ENCODE measurements around the gene ICAM4. TPM values are rescaled to one million over a fixed set of nuclear protein-coding genes. Genes with fewer than 3 reads are reported as not detected.

The ICAM4 gene
- total RNA-seq, 3 donors from 2014 or later: 0.24 to 0.32 TPM; not detected in 1

GRCh38 chr19:10293637-10294367 is 7.0 kb downstream of the ICAM4 start:
- no peak for ATAC-seq
- H3K36me3 ChIP-seq (ENCODE audit: low read depth): no peaks in the 10 kb centered on the region

GRCh38 chr19:10294368-10294697 is 7.6 kb downstream of the ICAM4 start:
- H3K4me1 ChIP-seq (ENCODE audit: low read depth): peaks cover 58% of the 10 kb centered on the region

More at GRCh38 chr19:10293637-10294367, 7.0 kb downstream of the ICAM4 start:
- DNase-seq: no peak
- H3K9me3 ChIP-seq: no peaks in the 10 kb centered on the region
- no peak for TF ChIP-seq CTCF (IDR thresholded peaks at IDR 0.05)
- H3K4me1 ChIP-seq (ENCODE audit: low read depth): peaks cover 63% of the 10 kb centered on the region
- H3K4me3 ChIP-seq: no peak overlapping the region
- intact Hi-C loops (cut with DNase I, micrococcal nuclease): no loop called here

GRCh38 chr19:10295305-10295846 is 8.6 kb downstream of the ICAM4 start:
- DNase-seq: peak; percentile 64 to 86 (median 78)
- Histone ChIP-seq H3K36me3 (ENCODE audit: low read depth) (no peaks in the 10 kb centered on the region), H3K9me3 (no peaks in the 10 kb centered on the region), H3K4me1 (ENCODE audit: low read depth) (peaks cover 48% of the 10 kb centered on the region), H3K4me3 (no peak overlapping the region)
- no peak for TF ChIP-seq CTCF (IDR thresholded peaks at IDR 0.05)
- peak; percentile 64 for ATAC-seq
- intact Hi-C loops (cut with DNase I, micrococcal nuclease): no loop called here

More at GRCh38 chr19:10294368-10294697, 7.6 kb downstream of the ICAM4 start:
- Histone ChIP-seq H3K36me3 (ENCODE audit: low read depth) (no peaks in the 10 kb centered on the region), H3K9me3 (no peaks in the 10 kb centered on the region), H3K4me3 (no peak overlapping the region)
- DNase-seq: peak in 1 of 3 donors; percentile 57
- ATAC-seq: no peak
- intact Hi-C loops (cut with DNase I, micrococcal nuclease): no loop called here
- no peak for TF ChIP-seq CTCF (IDR thresholded peaks at IDR 0.05)

- Histone ChIP-seq H3K4me3 (no peak overlapping the region), H3K9me3 (no peaks in the 10 kb centered on the region), H3K4me1 (ENCODE audit: low read depth) (peaks cover 43% of the 10 kb centered on the region), H3K36me3 (ENCODE audit: low read depth) (no peaks in the 10 kb centered on the region)
- TF ChIP-seq CTCF (IDR thresholded peaks at IDR 0.05): no peak
- DNase-seq (peak in 1 of 3 donors; percentile 46), ATAC-seq (no peak)
- intact Hi-C loops (cut with DNase I, micrococcal nuclease): no loop called here
Measured at GRCh38 chr19:10295847-10296591, 9.3 kb downstream of the ICAM4 start.

GRCh38 chr19:10299545-10300458 is 13.0 kb downstream of the ICAM4 start:
- H3K36me3 ChIP-seq (ENCODE audit: low read depth): no peaks in the 10 kb centered on the region
- H3K4me3 ChIP-seq: no peak overlapping the region
- DNase-seq (no peak), ATAC-seq (peak; percentile 35)
- no peak for TF ChIP-seq CTCF (IDR thresholded peaks at IDR 0.05)
- no peaks in the 10 kb centered on the region for H3K9me3 ChIP-seq
- peaks cover 16% of the 10 kb centered on the region for H3K4me1 ChIP-seq (ENCODE audit: low read depth)
- intact Hi-C loops (cut with DNase I, micrococcal nuclease): no loop called here
